Measurements from ENCODE around the gene TSPAN3.

DNA sequence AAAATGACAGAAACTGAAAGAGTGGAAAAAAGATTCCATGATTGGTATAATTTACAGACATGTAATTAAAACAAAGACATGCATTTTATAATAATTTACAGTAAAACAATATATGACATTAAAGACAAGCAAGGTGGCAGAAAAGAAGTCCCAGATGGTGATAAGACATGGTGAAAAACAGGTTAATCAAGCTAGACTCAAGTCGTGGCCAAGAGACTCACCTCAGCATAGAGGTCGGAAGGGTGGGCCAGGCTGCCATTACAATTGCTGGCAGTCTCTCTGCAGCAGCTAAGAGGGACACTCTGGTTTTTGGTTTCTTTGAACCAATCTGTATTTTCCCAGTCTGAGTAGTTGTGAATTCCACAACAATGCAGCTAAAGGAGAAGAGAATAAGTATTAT lies 18.4 kb downstream of the TSPAN3 start:
- TF ChIP-seq POLR2A (IDR thresholded peaks at IDR 0.05; ENCODE audit: extremely low read depth, insufficient read length): no peak
- TF ChIP-seq, protein P1, sequence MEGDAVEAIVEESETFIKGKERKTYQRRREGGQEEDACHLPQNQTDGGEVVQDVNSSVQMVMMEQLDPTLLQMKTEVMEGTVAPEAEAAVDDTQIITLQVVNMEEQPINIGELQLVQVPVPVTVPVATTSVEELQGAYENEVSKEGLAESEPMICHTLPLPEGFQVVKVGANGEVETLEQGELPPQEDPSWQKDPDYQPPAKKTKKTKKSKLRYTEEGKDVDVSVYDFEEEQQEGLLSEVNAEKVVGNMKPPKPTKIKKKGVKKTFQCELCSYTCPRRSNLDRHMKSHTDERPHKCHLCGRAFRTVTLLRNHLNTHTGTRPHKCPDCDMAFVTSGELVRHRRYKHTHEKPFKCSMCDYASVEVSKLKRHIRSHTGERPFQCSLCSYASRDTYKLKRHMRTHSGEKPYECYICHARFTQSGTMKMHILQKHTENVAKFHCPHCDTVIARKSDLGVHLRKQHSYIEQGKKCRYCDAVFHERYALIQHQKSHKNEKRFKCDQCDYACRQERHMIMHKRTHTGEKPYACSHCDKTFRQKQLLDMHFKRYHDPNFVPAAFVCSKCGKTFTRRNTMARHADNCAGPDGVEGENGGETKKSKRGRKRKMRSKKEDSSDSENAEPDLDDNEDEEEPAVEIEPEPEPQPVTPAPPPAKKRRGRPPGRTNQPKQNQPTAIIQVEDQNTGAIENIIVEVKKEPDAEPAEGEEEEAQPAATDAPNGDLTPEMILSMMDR (IDR thresholded peaks at IDR 0.05; ENCODE audit: low read depth, low read length): no peak
- TF ChIP-seq, protein P2, sequence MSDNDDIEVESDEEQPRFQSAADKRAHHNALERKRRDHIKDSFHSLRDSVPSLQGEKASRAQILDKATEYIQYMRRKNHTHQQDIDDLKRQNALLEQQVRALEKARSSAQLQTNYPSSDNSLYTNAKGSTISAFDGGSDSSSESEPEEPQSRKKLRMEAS (IDR thresholded peaks at IDR 0.05; ENCODE audit: low read depth, low read length): no peak
- TF ChIP-seq MYC (IDR thresholded peaks at IDR 0.05; ENCODE audit: low read depth, low read length): no peak
